ENCODE measurements around the gene VEGFA. TPM values are rescaled to one million over a fixed set of nuclear protein-coding genes. Genes with fewer than 3 reads are reported as not detected.

Gene VEGFA
- polyA plus RNA-seq, 2 of the 4 experiments (the other 2 are of a cell fraction) = 35.8 to 83.7 TPM

DNA sequence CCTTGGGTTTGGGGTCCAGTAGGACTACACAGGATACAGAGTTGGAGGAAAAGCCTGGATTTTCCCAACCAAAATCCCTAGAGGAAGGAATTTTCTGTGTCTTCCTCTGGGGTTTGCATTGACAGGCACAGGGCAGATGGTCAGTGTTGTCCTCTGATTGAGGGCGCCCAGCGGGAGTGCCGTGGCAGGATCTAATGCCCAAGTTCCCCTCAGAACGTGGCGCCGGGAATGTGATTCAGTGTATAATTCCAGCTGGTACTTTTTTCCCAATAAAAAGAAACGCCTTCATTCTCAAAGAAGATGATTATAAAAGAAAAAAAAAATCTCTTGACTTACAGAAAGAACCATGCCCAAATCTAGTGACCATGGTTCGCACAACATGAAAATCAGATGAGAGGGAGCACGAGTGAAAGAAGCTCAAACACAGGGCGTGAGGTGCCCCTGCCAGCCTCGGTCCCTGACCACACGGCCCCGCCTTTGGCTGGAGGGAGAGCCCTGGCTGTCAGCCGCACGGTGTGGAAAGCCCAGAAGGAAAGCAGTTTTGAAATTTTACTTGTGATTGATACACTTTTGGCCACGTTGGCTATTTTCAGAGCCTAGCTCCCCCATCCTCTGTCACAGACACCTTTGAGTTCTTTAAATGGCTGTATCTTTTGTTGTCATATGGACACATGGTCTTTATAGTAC is 31.6 kb downstream of the VEGFA start (continued):
- TF ChIP-seq, protein P1, sequence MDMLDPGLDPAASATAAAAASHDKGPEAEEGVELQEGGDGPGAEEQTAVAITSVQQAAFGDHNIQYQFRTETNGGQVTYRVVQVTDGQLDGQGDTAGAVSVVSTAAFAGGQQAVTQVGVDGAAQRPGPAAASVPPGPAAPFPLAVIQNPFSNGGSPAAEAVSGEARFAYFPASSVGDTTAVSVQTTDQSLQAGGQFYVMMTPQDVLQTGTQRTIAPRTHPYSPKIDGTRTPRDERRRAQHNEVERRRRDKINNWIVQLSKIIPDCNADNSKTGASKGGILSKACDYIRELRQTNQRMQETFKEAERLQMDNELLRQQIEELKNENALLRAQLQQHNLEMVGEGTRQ (IDR thresholded peaks at IDR 0.05) = no peak
- no peak for TF ChIP-seq KDM1A (IDR thresholded peaks at IDR 0.05; ENCODE audit: low read depth)
- no peak for TF ChIP-seq CEBPB (IDR thresholded peaks at IDR 0.05)
- TF ChIP-seq RNF2 (IDR thresholded peaks at IDR 0.05; ENCODE audit: borderline replicate concordance, low read depth) = no peak
- no peak for TF ChIP-seq CHD4 (IDR thresholded peaks at IDR 0.05; ENCODE audit: borderline replicate concordance)
- TF ChIP-seq CBX2 (IDR thresholded peaks at IDR 0.05; ENCODE audit: borderline replicate concordance, low read depth) = no peak

DNA sequence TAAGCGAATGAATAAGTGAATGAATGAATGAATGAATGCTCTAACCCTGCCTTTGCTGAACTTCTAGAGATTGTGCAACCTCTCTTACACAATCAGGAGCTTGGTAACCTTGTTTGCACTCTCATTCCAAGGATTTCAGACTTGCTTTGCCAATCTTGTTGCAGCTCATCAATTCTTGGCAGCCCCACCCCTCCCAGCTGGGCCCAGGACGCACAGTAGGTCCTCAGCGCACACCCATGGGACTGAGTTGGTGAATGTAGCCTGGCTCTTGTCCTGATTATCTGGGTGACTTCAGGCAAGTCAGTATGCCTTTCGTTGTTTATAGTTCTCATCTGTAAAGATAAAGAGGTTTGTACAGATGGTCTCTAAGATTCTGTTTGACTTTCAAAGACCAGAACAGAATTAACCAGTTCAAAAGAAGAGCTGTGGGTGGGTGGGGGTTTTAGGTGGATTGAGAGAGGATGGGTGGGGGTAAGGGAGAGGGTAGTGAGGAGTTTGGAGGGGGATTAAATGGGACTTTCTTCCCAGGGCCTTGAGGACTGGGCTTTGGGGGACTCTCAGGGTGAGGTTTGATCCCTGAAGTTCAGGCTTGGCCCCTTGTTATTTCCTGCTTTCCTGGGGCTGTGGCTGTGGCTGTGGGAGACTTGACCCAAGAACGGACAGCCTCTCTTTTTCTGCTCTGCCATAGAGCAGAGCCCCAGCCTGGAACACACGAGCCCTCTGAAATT is 33.2 kb downstream of the VEGFA start:
- FAIRE-seq (no peak), DNase-seq (ENCODE audit: low read depth in 1 of 2, low spot score in 1 of 2) (no peak), ATAC-seq (no peak)
- TF ChIP-seq ZSCAN20 (CRISPR knock-in tag; IDR thresholded peaks at IDR 0.05) (no peak), MYC (IDR thresholded peaks at IDR 0.05; ENCODE audit: borderline replicate concordance, low read length) (no peak), CBX2 (IDR thresholded peaks at IDR 0.05; ENCODE audit: borderline replicate concordance, low read depth) (no peak), HES2 (IDR thresholded peaks at IDR 0.05) (peak; percentile 65; the same call in 1 of the 2 replicates), JUNB (IDR thresholded peaks at IDR 0.05) (no peak), ZNF302 (CRISPR knock-in tag; IDR thresholded peaks at IDR 0.05) (no peak), EP300 (IDR thresholded peaks at IDR 0.05) (no peak), FOSL2 (IDR thresholded peaks at IDR 0.05) (no peak), FOSL2 (CRISPR knock-in tag; IDR thresholded peaks at IDR 0.05) (no peak), NPAS2 (CRISPR knock-in tag; IDR thresholded peaks at IDR 0.05; ENCODE audit: borderline replicate concordance) (no peak), CEBPB (IDR thresholded peaks at IDR 0.05) (peak; percentile 92 to 93), TP53 (CRISPR knock-in tag; IDR thresholded peaks at IDR 0.05) (no peak), RFX5 (IDR thresholded peaks at IDR 0.05) (no peak), ESRRA (IDR thresholded peaks at IDR 0.05; ENCODE audit: borderline replicate concordance, low read length) (no peak)
- TF ChIP-seq, protein P1 (IDR thresholded peaks at IDR 0.05) = no peak
- TF ChIP-seq, protein P2, sequence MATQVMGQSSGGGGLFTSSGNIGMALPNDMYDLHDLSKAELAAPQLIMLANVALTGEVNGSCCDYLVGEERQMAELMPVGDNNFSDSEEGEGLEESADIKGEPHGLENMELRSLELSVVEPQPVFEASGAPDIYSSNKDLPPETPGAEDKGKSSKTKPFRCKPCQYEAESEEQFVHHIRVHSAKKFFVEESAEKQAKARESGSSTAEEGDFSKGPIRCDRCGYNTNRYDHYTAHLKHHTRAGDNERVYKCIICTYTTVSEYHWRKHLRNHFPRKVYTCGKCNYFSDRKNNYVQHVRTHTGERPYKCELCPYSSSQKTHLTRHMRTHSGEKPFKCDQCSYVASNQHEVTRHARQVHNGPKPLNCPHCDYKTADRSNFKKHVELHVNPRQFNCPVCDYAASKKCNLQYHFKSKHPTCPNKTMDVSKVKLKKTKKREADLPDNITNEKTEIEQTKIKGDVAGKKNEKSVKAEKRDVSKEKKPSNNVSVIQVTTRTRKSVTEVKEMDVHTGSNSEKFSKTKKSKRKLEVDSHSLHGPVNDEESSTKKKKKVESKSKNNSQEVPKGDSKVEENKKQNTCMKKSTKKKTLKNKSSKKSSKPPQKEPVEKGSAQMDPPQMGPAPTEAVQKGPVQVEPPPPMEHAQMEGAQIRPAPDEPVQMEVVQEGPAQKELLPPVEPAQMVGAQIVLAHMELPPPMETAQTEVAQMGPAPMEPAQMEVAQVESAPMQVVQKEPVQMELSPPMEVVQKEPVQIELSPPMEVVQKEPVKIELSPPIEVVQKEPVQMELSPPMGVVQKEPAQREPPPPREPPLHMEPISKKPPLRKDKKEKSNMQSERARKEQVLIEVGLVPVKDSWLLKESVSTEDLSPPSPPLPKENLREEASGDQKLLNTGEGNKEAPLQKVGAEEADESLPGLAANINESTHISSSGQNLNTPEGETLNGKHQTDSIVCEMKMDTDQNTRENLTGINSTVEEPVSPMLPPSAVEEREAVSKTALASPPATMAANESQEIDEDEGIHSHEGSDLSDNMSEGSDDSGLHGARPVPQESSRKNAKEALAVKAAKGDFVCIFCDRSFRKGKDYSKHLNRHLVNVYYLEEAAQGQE (IDR thresholded peaks at IDR 0.05) = no peak
- H3K27ac ChIP-seq = peak overlapping the region; percentile 49 to 79; a peak in 5 of 6 replicates
- peaks cover 76% of the 10 kb centered on the region for H3K4me1 ChIP-seq
- POLR2A ChIA-PET = no interaction called here
- CTCF ChIA-PET = interaction anchor here (0.9 to 1.1 kb wide), 2 partner anchors 29 to 272 kb away, joined by 3 to 4 read pairs; no protein-coding TSS in a partner anchor
- no peaks in the 10 kb centered on the region for H3K9me3 ChIP-seq
- H3K4me2 ChIP-seq = peak overlapping the region; percentile 40
- WGBS (ENCODE audit: missing lambda C conversion rate) = 61% methylated on average over 6 of the region's 6 CpGs
- no peak overlapping the region for H3K4me3 ChIP-seq

Measured in A549 (cell line).